GM06990 (cell line): ENCODE data around the gene KRTAP2-3.

Experiments
- DNase-seq: peaks from one replicate; pipeline ENCODE4 v3.0.0-alpha.2; 2011; ENCODE audit not compliant: insufficient read length; ENCODE audit errors: extremely low read depth
- H3K27me3 ChIP-seq: replicated peaks from 2 replicates; pipeline ENCODE4 v1.6.0; 2011; ENCODE audit warnings: low read length; ENCODE audit not compliant: control insufficient read depth, insufficient read depth
- H3K36me3 ChIP-seq: 2 replicates; pipeline ENCODE4 v1.5.1; 2011; ENCODE audit warnings: low read length; ENCODE audit not compliant: control insufficient read depth, insufficient read depth
- H3K4me3 ChIP-seq: replicated peaks from 2 replicates; pipeline ENCODE4 v1.5.1; 2011; ENCODE audit warnings: low read depth, mild to moderate bottlenecking, control low read depth, low read length
- TF ChIP-seq, protein P1 (sequence below): IDR thresholded peaks from 2 replicates; pipeline ENCODE4 v1.5.1; 2011; ENCODE audit warnings: low read length, control low read depth, mild to moderate bottlenecking, inconsistent platforms; ENCODE audit not compliant: insufficient read depth, poor library complexity, severe bottlenecking

Gene KRTAP2-3

DNA sequence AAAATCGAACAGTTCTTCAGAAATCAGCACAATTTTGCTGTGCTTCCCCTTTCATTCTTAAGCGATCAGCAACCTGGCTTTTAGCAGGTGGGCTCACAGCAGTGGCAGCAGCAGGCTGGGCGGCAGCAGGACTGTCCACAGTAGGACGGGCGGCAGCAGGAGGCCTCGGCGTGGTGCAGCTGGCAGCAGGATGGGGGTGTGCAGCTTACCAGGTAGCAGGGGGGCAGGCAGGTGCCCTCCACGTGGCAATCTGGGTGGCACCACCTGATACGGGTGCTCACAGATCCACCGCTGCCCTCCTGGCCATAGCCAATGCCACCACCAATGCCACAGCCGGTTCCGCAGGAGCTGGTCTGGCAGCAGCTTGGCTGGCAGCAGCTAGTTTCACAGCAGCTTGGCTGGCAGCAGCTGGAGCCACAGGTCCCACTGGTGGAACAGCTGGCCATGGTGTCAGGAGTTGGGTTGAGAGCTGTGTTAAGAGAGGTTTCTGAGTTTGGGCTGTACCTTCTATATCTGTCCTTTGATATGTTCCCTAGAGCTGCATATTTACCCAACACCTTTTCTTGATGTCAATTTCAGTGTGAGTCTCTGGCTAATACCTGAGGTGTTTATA is 30.2 kb downstream of the KRTAP2-3 start, which contains the start of gene KRTAP1-4:
Gene KRTAP1-4, minus strand, starts transcription at position 563 of the 613 bp plus-strand sequence. Its CDS starts 117 bp downstream, at position 446.
- no peaks in the 10 kb centered on the region for H3K27me3 ChIP-seq
- TF ChIP-seq, protein P1, sequence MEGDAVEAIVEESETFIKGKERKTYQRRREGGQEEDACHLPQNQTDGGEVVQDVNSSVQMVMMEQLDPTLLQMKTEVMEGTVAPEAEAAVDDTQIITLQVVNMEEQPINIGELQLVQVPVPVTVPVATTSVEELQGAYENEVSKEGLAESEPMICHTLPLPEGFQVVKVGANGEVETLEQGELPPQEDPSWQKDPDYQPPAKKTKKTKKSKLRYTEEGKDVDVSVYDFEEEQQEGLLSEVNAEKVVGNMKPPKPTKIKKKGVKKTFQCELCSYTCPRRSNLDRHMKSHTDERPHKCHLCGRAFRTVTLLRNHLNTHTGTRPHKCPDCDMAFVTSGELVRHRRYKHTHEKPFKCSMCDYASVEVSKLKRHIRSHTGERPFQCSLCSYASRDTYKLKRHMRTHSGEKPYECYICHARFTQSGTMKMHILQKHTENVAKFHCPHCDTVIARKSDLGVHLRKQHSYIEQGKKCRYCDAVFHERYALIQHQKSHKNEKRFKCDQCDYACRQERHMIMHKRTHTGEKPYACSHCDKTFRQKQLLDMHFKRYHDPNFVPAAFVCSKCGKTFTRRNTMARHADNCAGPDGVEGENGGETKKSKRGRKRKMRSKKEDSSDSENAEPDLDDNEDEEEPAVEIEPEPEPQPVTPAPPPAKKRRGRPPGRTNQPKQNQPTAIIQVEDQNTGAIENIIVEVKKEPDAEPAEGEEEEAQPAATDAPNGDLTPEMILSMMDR = no peak
- H3K4me3 ChIP-seq = no peak within 1 kb of the TSS
- H3K36me3 ChIP-seq = no peaks in the 10 kb centered on the region
- DNase-seq = no peak

DNA sequence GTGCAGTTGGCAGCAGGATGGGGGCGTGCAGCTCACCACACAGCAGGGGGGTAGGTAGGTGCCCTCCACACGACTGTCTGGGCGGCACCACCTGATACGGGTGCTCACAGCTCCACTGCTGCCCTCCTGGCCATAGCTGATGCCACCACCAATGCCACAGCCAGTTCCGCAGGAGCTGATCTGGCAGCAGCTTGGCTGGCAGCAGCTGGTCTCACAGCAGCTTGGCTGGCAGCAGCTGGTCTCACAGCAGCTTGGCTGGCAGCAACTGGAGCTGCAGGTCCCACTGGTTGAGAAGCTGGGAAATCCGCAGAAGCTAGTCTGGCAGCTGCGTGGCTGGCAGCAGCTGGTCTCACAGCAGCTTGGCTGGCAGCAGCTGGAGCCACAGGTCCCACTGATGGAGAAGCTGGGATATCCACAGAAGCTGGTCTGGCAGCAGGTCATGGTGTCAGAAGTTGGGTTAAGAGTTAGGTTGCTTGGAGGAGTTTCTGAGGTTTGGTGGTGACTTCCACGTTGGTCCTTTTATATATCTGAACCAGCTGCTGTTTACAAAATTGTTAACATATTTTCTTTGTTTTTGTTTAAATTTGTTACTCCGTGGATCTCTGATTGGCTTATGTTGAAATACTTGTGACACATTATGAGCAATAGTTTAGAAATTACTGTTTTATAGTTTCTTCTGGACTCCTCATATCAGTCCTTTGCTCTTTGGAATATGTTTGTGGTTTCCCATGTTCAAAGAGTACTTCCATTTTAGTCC is 33.0 kb downstream of the KRTAP2-3 start, which contains the start of gene KRTAP1-5:
Gene KRTAP1-5, minus strand, starts transcription at position 494 of the 757 bp plus-strand sequence. Its CDS starts 53 bp downstream, at position 441.
- Histone ChIP-seq H3K36me3 (no peaks in the 10 kb centered on the region), H3K4me3 (no peak within 1 kb of the TSS), H3K27me3 (no peaks in the 10 kb centered on the region)
- DNase-seq = no peak
- TF ChIP-seq, protein P1 = no peak

DNA sequence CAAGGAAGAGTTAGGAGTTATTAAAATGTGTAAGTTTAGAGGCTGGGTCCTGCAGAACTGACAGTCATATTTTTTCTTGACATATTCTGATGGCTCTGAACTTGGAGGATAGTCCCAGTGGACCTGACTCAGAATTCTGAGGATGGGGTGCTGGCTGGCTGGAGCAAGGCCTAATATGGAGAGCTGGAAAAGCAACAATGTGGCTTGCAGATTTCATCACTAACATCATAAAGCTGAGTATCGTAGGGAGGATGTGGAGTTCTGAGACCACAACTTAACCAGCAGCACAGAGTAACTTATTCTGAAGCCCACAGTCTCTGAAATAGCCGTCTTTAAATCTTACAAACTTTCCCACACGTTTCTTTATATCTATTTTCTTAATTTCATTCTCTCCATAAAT is 35.2 kb downstream of the KRTAP2-3 start:
- Histone ChIP-seq H3K27me3 (no peaks in the 10 kb centered on the region), H3K4me3 (no peak overlapping the region), H3K36me3 (no peaks in the 10 kb centered on the region)
- TF ChIP-seq, protein P1 = no peak
- no peak for DNase-seq

DNA sequence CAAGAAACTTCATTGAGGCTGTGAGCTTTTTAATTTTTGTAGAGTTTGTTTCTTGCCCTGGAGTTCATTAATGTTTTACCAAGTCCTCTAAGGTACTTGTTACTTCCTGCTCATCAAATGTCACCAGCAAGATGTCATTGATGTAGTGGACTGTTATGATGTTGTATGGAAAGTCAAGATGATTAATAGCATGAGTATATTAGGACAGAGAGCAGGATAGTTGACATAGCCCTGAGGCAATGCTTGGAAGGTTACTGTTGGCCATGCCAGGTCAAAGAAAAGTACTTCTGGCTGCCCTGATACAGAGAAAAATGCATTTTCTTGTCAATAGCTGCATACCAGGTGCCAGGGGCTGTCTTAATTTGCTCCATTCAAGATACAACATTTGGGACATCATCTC is 39.6 kb downstream of the KRTAP2-3 start:
- TF ChIP-seq, protein P1 = no peak
- Histone ChIP-seq H3K27me3 (no peaks in the 10 kb centered on the region), H3K36me3 (no peaks in the 10 kb centered on the region), H3K4me3 (no peak overlapping the region)
- no peak for DNase-seq

DNA sequence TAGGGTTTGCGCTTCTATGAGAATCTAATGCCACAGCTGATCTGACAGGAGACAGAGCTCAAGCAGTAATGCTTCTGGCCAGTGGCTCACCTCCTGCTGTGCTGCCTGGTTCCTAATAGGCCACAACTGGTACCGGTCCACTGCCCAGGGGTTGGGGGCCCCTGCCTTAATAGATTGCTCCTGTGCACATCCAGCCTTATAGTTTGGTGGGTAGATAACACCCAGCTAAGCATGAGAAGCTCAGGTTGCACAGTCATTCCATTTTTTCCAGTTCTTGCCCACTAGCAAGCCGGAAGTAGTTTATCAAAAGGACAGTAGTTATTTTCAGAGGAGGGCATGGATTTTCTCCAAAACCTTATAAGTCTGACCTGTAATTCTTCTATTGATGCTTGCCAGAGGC is 40.5 kb downstream of the KRTAP2-3 start:
- TF ChIP-seq, protein P1 = no peak
- no peak for DNase-seq
- Histone ChIP-seq H3K4me3 (no peak overlapping the region), H3K36me3 (no peaks in the 10 kb centered on the region), H3K27me3 (no peaks in the 10 kb centered on the region)
